Activated CD8-positive, alpha-beta memory T cell treated with anti-CD3 and anti-CD28 coated beads for 4 hours (primary cell): Measurements from ENCODE around the gene HOXA3.

Source experiments
- DNase-seq, 2 donors: peaks; one replicate each; pipeline ENCODE4 v3.0.0-alpha.2; 2020; ENCODE audit warnings: low read depth in 2 of 2

HOXA3 gene

GRCh38 chr7:27154901-27155815 lies 2.8 kb upstream of the HOXA3 start:
- no peak for DNase-seq

DNA sequence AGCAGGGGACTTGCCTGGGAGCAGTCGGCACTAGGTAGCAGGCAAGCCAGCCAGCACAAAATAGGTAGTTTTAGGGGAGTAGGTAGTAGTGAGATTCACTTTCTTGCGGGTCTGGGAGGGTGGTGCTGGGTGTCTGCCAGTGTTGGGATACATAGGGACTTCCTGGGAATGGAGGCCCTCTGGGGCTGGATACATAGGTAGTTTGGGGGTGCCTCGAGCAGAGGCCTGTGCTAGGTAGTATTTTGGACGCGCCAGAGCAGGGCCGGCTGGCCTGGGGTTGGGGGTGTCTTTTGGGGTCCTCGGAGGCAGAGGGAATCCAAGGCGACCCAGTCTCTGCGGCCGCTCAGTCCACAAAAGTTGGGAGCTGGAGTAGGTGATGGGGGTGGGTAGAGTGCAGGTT lies 2.0 kb upstream of the HOXA3 start:
- DNase-seq = no peak

DNA sequence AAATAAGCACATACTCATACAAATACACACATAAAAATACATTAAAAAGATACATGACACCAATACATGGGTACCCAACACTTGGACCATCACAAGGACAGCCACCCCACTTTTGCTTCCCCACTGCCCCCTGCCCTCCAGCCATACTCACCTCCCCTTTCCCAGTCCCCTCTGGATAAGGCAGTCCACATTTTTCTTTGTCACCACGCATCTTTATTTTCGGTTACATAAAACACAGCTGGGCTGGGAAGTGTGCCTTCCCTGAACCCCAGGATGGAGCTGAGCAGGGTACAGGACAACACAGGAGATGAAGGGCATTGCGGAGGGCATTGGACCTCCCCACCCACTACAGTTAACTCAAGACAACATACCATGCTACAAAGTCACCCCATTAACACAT lies 1.1 kb upstream of the HOXA3 start:
- no peak for DNase-seq

- no peak for DNase-seq
Measured at GRCh38 chr7:27152816-27153442, 546 bp upstream of the HOXA3 start.

GRCh38 chr7:27151341-27151930 lies 947 bp downstream of the HOXA3 start:
- no peak for DNase-seq

DNA sequence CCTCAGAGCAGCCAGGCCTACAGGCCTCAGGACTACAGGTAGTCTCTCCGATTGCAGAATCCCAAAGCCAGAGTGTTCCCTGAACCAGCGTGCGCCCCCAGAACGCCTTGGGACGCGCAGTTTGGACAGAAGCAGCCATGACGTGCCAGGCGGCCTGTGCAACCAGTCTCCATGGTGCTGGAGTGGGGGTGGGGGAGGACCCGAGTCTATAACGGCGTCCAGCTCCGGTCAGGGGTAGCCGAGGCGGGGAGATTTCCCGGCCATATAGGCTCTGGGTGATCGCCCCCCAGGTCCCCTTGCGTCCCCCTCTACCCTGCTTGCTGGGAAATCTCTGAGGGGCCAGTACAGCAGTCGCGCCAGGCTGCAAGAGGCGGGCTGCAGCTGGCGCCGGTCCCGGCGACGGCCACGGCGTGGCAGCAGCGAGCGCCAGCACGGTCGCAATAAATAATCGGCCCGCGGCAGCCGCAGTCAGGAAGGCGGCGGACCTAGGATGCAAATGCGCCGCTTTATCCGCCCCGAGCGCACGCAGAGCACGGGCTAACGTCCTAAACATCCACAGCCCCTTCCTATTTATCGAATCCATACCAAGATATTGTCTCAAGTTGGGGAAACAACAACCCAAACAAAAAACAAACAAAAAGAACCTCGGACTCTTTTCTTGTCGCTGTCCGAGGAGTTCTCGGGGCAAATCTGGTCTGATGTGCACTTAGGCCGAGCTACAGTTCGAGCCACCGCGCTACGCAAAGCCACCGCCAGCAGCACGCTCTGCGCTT lies 1.6 kb downstream of the HOXA3 start:
- no peak for DNase-seq

DNA sequence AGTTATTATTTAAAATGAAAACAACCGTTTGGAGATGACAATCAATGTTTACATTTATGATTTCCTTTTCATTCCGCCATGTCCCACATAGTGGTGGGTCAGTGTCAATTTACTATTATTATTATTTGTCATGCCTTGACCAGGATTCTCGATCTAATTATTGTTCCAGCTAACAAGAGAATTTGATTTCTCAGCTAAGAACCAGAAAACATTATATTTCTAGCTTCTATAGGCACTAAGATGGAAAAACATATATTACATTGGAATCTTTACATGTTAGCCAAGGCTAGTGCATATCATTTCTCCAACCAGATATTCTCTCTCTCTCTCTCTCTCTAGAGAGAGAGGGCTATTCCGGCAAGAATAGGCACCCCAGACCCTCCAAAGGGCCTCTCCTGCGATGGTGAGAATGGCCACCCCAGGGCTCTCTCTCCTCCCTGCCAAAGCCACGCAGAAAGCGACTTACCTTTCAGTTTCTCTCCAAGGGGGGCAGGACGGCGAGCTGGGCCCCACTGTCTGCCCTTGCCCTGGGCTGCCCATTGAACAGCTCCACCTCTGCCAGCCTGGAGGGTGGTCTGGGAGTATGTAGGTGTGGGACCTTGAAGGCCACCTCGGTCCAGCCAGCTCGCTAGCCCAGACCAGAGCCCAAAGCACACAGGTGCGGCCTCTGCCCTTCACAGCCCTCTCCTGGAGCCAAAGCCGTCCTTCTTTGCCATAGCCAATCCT lies 2.4 kb downstream of the HOXA3 start:
- no peak for DNase-seq

GRCh38 chr7:27148756-27149641 lies 3.4 kb downstream of the HOXA3 start:
- no peak for DNase-seq

DNA sequence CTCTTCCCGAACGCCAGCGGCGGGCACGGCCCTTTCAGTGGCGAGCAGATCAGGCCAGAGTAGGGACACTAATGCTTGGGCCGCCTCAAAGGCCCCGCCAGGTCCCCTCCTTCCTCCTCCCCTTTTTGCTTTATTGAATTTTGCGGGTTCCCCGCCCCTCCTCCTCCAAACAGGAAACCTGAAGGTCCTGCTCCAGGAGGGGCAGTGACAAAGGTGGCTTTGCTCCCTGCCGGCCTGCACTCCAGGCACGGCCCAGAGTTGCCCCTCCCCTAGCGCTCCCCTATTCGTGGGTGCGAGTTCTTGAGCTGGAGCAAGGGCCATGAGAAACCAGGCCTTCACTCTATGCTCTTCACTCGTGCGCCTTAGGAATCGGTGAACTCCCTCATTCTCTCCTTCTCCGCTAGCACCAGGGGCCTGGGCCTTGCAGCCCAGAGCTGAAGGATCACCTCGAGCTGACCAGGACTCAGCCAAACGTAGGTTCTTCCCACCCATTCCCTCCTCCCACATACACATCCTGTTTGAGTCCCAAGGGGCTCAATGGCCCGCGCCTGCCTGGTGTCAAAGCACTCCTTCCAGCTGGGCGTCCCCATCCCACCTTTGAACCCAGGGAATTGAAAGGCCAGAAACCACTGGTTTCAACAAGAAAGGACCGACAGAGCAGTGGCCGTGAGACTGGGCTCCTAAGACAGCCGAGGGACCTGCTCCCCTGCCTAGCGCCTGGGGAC lies 4.2 kb downstream of the HOXA3 start:
- DNase-seq = no peak

GRCh38 chr7:27147199-27148030 lies 5.0 kb downstream of the HOXA3 start, which contains the start of gene HOXA6:
HOXA6 (minus strand) TSS chr7:27147774; CDS start chr7:27147749, 25 bp downstream.
- no peak for DNase-seq

DNA sequence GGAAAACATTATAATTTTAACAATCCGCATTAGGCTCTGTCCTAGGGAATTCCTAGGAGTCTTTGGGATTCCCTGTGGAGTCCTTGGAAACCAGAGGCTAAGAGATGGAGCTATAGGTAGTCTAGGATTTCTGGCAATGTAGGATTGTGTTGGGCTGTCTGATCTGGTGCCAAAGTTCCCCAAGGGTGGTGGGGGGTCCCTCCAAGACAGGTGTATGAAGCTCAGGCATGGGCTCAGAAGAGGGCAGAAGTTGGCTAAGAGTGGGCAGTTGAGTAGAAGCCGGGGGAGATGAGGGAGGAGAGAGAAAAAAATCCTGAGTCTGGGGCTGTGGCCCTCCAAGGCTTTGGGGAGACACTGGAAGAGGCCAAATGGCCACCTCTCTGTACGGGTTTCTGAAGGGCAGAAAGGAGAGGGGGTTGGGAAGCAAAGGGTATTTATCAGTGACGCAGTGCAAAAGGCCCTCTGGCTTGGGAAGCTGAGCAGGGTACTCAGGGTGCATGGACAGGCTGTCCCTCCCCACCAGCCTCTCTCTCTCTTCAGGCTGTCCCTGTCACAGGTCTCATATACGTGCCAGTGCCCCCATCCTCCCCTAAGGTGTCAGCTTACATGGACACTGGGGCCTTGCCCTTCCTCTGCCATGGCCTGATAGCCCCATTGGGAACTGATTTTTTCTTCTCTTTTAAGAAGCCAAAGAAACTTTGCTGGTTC lies 5.7 kb downstream of the HOXA3 start:
- DNase-seq = no peak

- no peak for DNase-seq
Measured at GRCh38 chr7:27145914-27146412, 6.4 kb downstream of the HOXA3 start.

- DNase-seq = no peak
Measured at GRCh38 chr7:27145165-27145913, 7.0 kb downstream of the HOXA3 start.

DNA sequence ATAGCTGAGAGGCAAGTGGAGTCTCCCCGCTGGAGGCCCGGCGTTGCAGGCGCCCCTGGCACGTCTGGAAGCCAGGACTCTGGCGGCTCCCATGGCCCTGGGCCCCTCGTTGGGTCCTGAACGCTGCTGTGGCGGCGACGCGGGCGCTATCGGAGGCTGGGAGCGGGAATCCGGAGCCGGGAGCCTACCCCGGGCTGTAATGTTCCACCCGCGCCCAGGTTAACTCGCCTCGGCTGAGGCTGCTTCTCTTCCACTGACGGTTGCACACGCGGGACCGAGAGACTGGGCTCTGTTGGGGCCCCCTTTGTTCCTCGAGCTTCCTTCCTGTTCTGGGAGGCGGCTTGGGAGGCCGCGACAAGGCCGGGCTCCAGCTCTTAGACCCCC lies 7.6 kb downstream of the HOXA3 start:
- no peak for DNase-seq

- no peak for DNase-seq
Measured at GRCh38 chr7:27143950-27144780, 8.2 kb downstream of the HOXA3 start.
